NCI-H2107 (cell line): Measurements from ENCODE around the gene COL4A2.

ENCODE experiments used
- DNase-seq: peaks from one replicate; lab custom pipeline; 2025; lab: John Stamatoyannopoulos, UW

The COL4A2 gene

GRCh38 chr13:110322126-110322827, 15.2 kb downstream of the COL4A2 start:
- DNase-seq = no peak

GRCh38 chr13:110322828-110323171, 15.7 kb downstream of the COL4A2 start:
- DNase-seq = no peak

- DNase-seq = no peak
Observed at GRCh38 chr13:110323172-110323891, 16.2 kb downstream of the COL4A2 start.

- DNase-seq = no peak
Observed at GRCh38 chr13:110324026-110324749, 17.1 kb downstream of the COL4A2 start.

- no peak for DNase-seq
Observed at GRCh38 chr13:110326263-110326904, 19.3 kb downstream of the COL4A2 start.

- DNase-seq = no peak
Observed at GRCh38 chr13:110327051-110327721, 20.1 kb downstream of the COL4A2 start.

GRCh38 chr13:110328573-110328972, 21.5 kb downstream of the COL4A2 start:
- no peak for DNase-seq

- no peak for DNase-seq
Observed at GRCh38 chr13:110329258-110329657, 22.2 kb downstream of the COL4A2 start.

GRCh38 chr13:110329798-110330461, 22.8 kb downstream of the COL4A2 start:
- no peak for DNase-seq

- no peak for DNase-seq
Observed at GRCh38 chr13:110330491-110331011, 23.5 kb downstream of the COL4A2 start.

- no peak for DNase-seq
Observed at GRCh38 chr13:110331362-110331761, 24.3 kb downstream of the COL4A2 start.

- DNase-seq = no peak
Observed at GRCh38 chr13:110332750-110333149, 25.7 kb downstream of the COL4A2 start.

GRCh38 chr13:110333837-110334236, 26.8 kb downstream of the COL4A2 start:
- DNase-seq = no peak

- DNase-seq = no peak
Observed at GRCh38 chr13:110334256-110334655, 27.2 kb downstream of the COL4A2 start.

GRCh38 chr13:110334841-110335490, 27.9 kb downstream of the COL4A2 start:
- no peak for DNase-seq

GRCh38 chr13:110336108-110336507, 29.0 kb downstream of the COL4A2 start:
- DNase-seq = no peak

- no peak for DNase-seq
Observed at GRCh38 chr13:110336681-110337080, 29.6 kb downstream of the COL4A2 start.

- no peak for DNase-seq
Observed at GRCh38 chr13:110337247-110337646, 30.2 kb downstream of the COL4A2 start.

GRCh38 chr13:110338441-110339101, 31.5 kb downstream of the COL4A2 start:
- DNase-seq = no peak

- no peak for DNase-seq
Observed at GRCh38 chr13:110339263-110339662, 32.2 kb downstream of the COL4A2 start.
